Liver (tissue), 3 donors: Measurements from ENCODE around the gene TH.

ENCODE experiments used
- EGR1 ChIP-seq, 2 donors: IDR thresholded peaks; 2 replicates each; pipeline ENCODE4 v1.6.1; 2016 to 2018; ENCODE audit warnings: antibody characterized with exemption in 2 of 2, low read depth in 2 of 2
- FOXA1 ChIP-seq: IDR thresholded peaks from 2 replicates; pipeline ENCODE4 v1.6.1; 2016; ENCODE audit warnings: antibody characterized with exemption
- GABPA ChIP-seq, 2 donors: IDR thresholded peaks in 1 of 2; conservative IDR thresholded peaks in 1 of 2; 2 replicates each; pipeline ENCODE4 v1.6.1; 2016; ENCODE audit warnings: antibody characterized with exemption in 2 of 2, mild to moderate bottlenecking in 1 of 2, moderate library complexity in 1 of 2
- HNF4A ChIP-seq, 2 donors: conservative IDR thresholded peaks; 2 replicates each; pipeline ENCODE4 v1.6.1; 2016; ENCODE audit warnings: antibody characterized with exemption in 2 of 2, mild to moderate bottlenecking in 2 of 2
- HNF4G ChIP-seq: IDR thresholded peaks from 2 replicates; pipeline ENCODE4 v1.6.1; 2016; ENCODE audit warnings: antibody characterized with exemption
- JUND ChIP-seq, 2 donors: IDR thresholded peaks; 2 replicates each; pipeline ENCODE4 v1.6.1; 2016; ENCODE audit warnings: antibody characterized with exemption in 2 of 2
- NR2F2 ChIP-seq: IDR thresholded peaks from 2 replicates; pipeline ENCODE4 v1.6.1; 2016; ENCODE audit warnings: antibody characterized with exemption
- REST ChIP-seq: IDR thresholded peaks from 2 replicates; pipeline ENCODE4 v1.6.1; 2016; ENCODE audit warnings: antibody characterized with exemption, mild to moderate bottlenecking
- TAF1 ChIP-seq: conservative IDR thresholded peaks from 2 replicates; pipeline ENCODE4 v1.6.1; 2016; ENCODE audit warnings: antibody characterized with exemption, mild to moderate bottlenecking
- YY1 ChIP-seq: IDR thresholded peaks from 2 replicates; pipeline ENCODE4 v1.6.1; 2016; ENCODE audit warnings: antibody characterized with exemption, mild to moderate bottlenecking
- TF ChIP-seq, protein P1 (sequence below): IDR thresholded peaks from 2 replicates; pipeline ENCODE4 v1.6.1; 2016; ENCODE audit warnings: antibody characterized with exemption
- TF ChIP-seq, protein P2 (sequence below): fragments of 150-350 bp; IDR thresholded peaks from 2 replicates; pipeline ENCODE4 v1.5.1; 2017; ENCODE audit warnings: improper control_type of control experiment, low read depth, low read length; ENCODE audit not compliant: missing input control
- TF ChIP-seq, protein P3 (sequence below): IDR thresholded peaks from 2 replicates; pipeline ENCODE4 v1.6.1; 2016; ENCODE audit warnings: antibody characterized with exemption
- TF ChIP-seq, protein P4 (sequence below): IDR thresholded peaks from 2 replicates; pipeline ENCODE4 v1.6.1; 2016; ENCODE audit warnings: antibody characterized with exemption
- donor health status: healthy.
- donor health status: healthy.

DNA sequence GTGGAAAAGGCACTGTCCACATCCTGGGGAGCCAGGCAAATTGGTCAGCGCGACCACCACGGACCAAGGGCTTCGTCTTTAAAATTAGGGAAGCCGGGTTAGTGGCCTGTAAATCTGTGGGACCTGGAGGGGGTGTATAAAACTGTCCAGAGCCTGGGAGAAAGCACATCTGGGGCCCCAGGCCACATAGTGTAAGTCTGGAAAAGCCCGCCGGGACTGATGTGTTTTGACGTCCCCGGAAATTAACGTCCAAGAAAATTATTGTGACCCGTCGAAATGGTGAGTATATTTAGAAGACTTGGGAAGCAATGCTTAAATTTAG, 28.2 kb downstream of the TH start:
- TF ChIP-seq, protein P1, sequence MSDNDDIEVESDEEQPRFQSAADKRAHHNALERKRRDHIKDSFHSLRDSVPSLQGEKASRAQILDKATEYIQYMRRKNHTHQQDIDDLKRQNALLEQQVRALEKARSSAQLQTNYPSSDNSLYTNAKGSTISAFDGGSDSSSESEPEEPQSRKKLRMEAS = no peak
- TF ChIP-seq, protein P2, sequence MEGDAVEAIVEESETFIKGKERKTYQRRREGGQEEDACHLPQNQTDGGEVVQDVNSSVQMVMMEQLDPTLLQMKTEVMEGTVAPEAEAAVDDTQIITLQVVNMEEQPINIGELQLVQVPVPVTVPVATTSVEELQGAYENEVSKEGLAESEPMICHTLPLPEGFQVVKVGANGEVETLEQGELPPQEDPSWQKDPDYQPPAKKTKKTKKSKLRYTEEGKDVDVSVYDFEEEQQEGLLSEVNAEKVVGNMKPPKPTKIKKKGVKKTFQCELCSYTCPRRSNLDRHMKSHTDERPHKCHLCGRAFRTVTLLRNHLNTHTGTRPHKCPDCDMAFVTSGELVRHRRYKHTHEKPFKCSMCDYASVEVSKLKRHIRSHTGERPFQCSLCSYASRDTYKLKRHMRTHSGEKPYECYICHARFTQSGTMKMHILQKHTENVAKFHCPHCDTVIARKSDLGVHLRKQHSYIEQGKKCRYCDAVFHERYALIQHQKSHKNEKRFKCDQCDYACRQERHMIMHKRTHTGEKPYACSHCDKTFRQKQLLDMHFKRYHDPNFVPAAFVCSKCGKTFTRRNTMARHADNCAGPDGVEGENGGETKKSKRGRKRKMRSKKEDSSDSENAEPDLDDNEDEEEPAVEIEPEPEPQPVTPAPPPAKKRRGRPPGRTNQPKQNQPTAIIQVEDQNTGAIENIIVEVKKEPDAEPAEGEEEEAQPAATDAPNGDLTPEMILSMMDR = no peak
- TF ChIP-seq TAF1 = no peak
- no peak for TF ChIP-seq YY1
- TF ChIP-seq REST = no peak
- TF ChIP-seq JUND (IDR thresholded peaks at IDR 0.05) = no peak
- TF ChIP-seq, protein P3, sequence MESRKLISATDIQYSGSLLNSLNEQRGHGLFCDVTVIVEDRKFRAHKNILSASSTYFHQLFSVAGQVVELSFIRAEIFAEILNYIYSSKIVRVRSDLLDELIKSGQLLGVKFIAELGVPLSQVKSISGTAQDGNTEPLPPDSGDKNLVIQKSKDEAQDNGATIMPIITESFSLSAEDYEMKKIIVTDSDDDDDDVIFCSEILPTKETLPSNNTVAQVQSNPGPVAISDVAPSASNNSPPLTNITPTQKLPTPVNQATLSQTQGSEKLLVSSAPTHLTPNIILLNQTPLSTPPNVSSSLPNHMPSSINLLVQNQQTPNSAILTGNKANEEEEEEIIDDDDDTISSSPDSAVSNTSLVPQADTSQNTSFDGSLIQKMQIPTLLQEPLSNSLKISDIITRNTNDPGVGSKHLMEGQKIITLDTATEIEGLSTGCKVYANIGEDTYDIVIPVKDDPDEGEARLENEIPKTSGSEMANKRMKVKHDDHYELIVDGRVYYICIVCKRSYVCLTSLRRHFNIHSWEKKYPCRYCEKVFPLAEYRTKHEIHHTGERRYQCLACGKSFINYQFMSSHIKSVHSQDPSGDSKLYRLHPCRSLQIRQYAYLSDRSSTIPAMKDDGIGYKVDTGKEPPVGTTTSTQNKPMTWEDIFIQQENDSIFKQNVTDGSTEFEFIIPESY = no peak
- TF ChIP-seq, protein P4, sequence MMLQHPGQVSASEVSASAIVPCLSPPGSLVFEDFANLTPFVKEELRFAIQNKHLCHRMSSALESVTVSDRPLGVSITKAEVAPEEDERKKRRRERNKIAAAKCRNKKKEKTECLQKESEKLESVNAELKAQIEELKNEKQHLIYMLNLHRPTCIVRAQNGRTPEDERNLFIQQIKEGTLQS = no peak
- no peak for TF ChIP-seq FOXA1
- TF ChIP-seq HNF4A (conservative IDR thresholded peaks at IDR 0.05) = no peak
- TF ChIP-seq HNF4G = no peak
- no peak for TF ChIP-seq NR2F2
- no peak for TF ChIP-seq EGR1 (IDR thresholded peaks at IDR 0.05; ENCODE audit: low read depth in 2 of 2)
- TF ChIP-seq GABPA (IDR thresholded peaks at IDR 0.05 in 1 of 2, conservative IDR thresholded peaks at IDR 0.05 in 1 of 2) = no peak
